SH-SY5Y (cell line): ENCODE measurements around the gene KRT6B.

Experiments used
- GATA2 ChIP-seq: IDR thresholded peaks from 2 replicates; pipeline ENCODE4 v1.6.1; 2011; ENCODE audit warnings: mild to moderate bottlenecking, low read depth, low read length
- GATA3 ChIP-seq: IDR thresholded peaks from 2 replicates; pipeline ENCODE4 v1.6.1; 2011; ENCODE audit warnings: low read depth, mild to moderate bottlenecking, low read length, moderate library complexity

DNA sequence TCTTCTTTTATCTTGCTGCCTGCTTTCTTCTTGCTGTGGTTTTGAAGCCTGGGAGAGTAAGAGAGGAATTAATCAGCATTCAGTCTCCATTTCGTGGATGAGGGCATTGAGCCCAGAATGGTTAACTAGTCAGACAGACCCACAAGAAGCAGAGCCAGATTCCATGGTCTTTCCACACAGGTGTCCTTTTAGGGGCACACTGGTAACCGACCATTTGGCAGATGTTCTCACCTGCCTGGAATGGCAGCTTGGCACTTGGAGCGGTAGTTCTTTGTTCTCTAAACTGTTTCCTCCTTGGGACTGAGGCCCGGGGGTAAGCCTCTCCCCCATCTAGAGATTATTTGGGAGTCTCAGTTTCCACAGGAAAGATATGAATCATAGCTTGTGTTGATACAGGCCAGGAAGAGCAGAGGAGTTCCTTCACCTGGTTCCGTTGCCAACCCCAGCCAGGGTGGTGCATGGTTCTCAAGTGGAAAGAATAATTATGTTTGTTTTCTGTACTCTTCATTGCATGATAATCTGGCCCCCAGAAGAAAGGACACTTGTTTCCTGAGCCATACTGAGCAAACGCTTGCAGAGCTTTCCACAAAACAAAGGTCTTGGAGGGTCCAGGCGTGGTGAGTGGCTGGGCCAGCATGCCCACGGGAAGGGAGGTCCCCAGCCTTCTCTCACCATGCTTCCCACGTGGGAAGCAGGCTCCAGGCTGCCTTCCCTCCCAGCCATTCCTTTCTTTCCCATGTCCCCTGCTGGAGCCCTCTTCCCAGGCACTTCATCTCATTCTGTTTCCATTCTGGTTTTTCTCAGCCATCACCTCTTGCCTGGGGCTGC lies 15.7 kb downstream of the KRT6B start:
- TF ChIP-seq GATA2 (no peak), GATA3 (no peak)
